Activated CD4-positive, alpha-beta T cell treated with anti-CD3 and anti-CD28 coated beads for 24 hours (primary cell): ENCODE data around the gene RTKN2.
"Not testable (repeated sequence)": the region's sequence is repeated elsewhere in the genome, so short reads cannot be mapped to it uniquely, and the experiment has no call there.

ENCODE experiments used
- DNase-seq, 2 donors: peaks; one replicate each; pipeline ENCODE4 v3.0.0-alpha.2; 2020; ENCODE audit warnings: low read depth in 2 of 2

RTKN2 gene

DNA sequence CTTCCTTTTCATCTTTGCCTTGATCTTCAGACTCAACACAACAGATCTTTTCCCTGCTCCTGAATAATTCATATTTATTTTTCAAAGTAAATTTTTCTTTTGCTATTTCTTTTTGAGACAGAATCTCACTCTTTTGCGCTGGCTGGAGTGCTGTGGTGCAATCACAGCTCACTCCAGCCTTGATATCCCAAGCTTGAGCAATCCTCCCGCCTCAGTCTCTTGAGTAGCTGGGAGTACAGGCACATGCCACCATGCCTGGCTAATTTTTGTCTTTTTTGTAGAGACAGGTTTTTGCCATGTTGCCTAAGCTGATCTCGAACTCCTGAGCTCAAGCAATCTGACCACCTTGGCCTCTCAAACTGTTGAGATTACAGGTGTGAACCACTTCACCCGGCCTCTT lies 9.2 kb downstream of the RTKN2 start:
- DNase-seq: no peak

DNA sequence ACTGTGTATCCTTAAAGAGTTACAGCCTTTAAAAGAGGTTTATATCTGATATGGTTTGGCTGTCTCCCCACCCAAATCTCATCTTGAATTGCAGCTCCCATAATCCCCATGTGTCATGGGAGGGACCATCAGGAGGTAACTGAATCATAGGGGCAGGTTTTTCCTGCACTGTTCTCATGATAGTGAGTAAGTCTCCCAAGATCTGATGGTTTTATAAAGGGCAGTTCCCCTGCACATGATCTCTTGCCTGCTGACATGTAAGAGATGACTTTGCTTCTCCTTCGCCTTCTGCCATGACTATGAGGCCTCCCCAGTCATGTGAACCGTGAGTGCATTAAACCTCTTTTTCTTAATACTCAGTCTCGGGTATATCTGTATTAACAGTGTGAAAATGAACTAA lies 9.7 kb downstream of the RTKN2 start:
- no peak for DNase-seq

DNA sequence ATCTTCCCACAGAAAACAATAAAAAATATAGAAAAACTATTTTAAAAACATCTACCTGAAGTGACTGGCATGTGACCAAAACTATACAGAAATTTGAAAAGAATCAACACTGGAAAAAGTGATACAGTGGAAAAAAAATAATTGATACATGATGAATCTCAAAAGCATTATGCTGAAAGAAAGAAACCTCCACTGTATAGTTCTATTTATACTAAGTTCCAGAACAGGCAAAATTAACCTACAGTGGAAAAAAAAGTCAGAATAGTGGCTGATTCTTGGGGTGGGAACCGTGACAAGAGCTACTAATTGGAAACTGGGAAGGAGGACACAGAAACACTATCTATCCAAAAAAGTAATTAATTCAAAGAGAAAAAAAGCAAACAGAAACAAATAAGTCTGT lies 14.9 kb downstream of the RTKN2 start:
- DNase-seq: no peak

DNA sequence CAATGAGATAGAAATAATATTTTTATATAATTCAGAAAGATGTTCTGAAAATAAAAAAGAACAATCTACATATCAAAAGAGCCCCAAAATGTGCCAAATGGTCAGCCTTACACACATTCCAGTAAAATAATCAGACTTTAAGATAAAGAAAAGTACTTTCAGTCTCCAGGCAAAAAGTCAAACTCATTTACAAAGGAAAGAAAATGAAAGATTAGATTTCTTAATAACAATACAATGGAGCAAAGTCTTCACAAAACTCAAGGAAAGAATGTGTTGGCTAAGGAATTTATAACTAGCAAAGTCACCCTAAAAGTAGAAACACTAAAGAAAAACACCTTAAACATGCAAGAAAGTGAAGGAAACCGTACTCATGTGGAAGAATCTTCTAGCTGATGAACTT lies 16.6 kb downstream of the RTKN2 start:
- DNase-seq: no peak

DNA sequence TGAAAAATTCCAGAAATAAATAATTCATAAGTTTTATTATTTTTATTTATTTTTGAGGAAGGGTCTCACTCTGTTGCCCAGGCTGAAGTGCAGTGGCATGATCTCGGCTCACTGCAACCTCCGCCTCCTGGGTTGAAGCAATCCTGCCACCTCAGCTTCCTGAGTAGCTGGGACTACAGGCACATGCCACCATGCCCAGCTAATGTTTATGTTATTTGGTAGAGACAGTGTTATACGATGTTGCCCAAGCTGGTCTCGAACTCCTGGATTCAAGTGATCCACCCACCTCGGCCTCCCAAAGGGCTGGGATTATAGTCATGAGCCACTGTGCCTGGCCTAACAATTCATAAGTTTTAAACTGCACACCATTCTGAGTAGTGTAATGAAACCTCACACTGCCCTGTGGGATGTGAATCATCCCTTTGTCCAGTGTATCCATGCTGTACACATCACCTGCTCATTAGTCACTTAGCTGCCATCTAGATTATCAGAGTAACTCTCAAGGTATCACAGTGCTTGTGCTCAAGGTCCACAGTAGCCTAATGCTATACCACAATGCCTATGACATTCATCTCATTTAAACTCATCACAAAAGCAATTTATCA lies 17.9 kb downstream of the RTKN2 start:
- DNase-seq: no peak

DNA sequence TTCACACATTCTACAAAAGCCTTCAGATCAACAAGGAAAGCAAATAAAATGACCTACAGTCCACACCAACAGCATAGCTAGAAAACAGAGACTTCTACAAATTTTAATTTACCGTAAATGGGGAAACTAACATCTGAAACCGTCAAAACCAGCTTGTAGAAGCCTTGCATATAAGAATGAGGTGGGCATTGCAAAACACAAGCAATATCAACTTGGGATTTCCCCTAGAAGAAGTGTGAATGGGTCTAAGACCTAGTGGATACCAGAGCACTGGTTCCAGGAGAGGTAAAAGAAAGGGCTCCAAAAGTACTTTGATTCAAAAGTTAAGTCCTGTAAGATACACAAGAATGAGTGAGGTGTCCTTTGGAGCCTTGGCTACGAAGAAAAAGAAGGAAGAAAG lies 18.7 kb downstream of the RTKN2 start:
- no peak for DNase-seq

DNA sequence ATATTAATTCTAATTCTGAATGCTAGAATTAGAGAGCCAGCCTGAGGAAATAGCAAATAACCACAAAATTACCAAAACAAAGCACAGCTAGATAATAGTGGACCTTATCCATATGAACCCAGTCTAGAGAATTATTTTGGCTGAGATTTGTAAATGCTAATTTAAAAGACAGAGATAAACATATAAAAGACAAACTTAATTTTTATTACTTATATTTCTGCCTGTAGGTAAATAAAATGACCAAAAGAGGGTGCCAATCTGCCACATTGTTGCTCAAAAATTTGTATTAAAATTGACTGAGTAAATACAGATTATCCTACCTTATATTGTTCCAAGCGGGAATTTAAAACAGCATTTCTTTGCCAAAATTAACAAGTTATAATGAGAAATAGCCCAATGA lies 20.2 kb downstream of the RTKN2 start:
- no peak for DNase-seq

DNA sequence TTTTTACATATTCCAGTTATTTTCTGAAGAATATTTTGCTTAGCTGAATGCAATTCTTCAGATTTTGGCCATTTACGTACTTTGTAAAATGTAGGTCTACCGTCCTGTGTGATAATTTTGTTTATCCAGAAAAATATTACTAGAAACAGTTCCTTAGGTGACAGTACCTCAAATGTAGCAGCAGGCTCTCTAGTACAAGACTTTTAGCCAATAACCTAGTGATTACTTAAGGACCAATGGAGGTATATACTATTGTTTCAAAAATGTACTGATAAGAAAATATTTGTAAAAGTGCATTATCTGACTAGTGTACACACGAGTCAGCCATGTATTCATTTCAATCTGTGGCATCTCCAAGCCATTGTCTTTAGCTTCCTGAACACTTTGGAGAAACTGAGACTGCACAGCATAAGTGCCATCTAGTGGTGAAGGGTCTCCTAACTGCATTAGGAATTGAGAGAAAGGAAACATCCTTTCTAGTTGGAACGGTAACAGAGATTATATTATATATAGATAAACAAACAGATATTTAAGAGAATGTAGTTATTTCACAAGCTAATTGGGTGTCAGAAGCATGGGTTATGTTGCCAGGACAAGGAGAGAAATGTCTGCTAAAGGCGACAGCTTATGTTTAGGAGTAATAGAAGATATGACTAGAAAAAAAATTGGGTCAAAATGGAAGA lies 23.7 kb downstream of the RTKN2 start:
- peak in 1 of 2 donors; percentile 40 for DNase-seq

DNA sequence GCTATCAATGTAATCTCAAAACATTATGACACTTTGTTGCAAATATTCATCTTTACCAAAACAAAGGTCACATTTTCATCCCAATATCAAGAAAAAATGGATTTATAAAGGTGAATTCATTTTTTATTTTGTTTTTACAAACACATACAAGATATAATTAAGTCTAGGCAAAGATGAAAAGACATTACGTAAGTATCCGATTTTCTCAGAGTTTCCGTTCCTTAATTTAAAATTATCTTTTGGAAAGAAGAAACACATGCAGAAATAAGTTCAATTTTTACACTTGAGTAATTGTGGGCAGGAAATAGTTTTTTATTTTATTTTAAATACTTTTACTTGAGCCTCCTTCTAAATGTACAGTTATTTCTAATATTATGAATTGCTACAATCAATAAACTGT lies 24.6 kb downstream of the RTKN2 start:
- DNase-seq: no peak

DNA sequence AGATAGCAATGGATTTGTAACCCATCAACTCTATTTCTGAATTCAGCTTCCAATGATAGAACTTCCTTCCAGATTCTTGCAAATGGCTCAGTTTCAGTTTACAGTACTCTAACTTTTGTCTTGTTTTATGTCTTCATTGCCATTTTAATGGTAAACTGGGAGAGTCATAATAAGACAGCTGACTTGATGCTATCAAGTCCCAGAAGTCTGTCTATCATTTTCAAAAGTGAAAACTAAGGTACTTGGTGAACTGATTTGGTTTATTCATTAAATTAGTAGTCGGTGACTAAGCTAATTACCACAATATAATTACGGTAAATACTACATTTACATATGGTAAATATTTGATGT lies 25.0 kb downstream of the RTKN2 start:
- no peak for DNase-seq

DNA sequence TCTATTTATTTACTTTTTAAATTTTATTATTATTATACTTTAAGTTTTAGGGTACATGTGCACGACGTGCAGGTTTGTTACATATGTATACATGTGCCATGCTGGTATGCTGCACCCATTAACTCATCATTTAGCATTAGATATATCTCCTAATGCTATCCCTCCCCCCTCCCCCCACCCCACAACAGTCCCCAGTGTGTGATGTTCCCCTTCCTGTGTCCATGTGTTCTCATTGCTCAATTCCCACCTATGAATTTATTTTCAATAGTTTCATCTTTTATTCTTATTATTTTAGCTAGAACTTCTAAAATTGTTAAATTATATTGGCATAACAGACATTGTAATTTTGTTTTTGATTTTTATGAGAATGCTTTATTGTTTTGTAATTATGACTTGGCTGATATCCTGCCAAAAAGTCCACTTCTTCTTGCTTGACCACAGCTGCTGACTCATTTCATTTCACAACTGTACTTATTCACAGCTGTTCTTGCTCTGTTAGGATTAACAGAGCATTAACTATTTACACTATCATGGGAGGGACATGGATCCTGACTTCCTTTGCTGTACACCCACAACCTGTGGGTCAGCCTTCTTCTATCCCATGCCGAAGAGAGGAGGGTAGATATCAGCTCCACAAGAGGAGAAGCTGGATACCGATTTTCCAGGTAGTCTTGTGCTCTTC lies 25.5 kb downstream of the RTKN2 start:
- not testable (repeated sequence) for DNase-seq

DNA sequence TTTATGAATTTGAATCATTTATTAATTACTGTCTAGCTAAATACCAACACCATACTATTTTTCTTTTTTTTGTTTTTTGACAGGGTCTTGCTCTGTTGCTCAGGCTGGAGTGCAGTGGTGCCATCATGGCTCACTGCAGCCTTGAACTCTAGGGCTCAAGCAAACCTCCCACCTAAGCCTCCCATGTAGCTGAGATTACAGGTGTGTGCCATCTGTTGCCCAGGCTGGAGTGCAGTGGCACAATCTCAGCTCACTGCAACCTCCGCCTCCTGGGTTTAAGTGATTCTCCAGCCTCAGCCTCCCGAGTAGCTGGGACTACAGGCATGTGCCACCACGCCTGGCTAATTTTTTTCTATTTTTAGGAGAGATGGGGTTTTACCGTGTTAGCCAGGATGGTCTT lies 27.1 kb downstream of the RTKN2 start:
- not testable (repeated sequence) for DNase-seq

DNA sequence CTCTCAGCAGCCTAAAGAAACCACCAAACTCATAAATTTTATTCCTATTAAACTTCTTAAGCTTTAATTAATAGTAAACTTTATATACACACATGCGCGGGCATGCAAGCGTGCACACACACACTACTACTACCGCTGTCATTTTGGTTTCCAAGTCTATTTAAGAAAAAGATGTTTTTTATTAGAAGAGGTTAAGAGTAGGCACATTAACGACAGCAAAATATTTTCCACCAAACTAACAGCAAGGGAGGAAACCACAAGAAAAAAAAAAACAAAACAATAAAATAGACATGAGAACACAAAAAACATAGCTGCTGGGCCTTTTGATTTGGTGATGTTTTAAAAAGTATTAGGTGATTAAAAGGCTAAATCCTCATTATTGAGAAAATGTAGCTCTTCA lies 28.6 kb downstream of the RTKN2 start:
- no peak for DNase-seq

DNA sequence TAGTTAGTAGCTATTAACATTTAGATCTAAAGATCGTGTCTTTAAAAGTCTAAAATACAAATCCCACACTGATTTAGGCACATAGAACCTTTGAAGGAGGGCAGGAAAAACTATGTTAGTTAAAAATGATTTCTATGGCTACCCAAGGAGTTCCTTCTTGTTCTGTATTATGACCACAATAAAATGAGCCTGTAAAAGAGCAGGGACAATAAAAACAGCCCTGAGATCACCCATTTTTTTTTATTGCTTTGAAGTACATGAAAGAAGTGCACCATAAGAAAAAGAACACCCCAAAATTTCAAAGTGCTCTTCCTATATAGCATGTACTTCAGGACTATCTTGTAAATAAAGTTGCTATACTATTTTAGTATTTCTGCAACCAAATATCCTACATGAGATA lies 29.8 kb downstream of the RTKN2 start:
- DNase-seq: no peak

DNA sequence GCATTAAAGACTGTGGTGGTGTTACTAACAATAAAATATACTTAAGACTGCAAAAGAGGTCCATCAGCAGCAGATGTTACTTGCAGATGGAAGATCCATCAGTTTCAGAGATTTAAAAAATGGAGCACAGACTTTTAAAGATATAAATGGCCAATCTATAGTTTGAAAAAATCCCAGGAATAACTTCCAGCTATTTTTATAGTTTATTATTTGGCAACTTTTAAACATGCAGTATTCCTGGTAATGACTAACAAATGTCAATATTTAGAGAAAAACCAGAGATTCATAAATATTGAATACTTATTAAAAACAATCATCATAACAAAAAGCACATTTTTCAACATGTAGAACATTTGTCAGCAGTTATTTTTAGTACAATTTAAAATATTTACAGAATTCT lies 30.7 kb downstream of the RTKN2 start:
- no peak for DNase-seq

DNA sequence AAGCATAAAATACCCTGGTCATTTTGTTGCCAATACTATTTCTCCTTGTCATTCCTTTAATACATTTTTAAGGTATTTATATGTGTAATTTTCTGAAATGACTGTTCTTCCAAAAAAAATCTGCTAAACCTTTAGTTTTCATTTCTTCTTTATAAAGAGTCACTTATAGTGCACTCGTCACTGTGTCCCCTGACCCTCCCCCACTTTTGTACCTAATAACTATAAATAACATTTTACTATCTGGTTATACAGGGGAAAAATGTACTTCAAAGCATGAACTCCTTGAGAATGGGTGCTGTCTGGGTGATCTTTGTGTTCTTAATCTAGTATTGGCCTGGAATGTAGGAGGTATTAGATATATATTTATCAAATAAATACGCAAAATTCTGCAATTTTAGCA lies 31.1 kb downstream of the RTKN2 start:
- DNase-seq: no peak

DNA sequence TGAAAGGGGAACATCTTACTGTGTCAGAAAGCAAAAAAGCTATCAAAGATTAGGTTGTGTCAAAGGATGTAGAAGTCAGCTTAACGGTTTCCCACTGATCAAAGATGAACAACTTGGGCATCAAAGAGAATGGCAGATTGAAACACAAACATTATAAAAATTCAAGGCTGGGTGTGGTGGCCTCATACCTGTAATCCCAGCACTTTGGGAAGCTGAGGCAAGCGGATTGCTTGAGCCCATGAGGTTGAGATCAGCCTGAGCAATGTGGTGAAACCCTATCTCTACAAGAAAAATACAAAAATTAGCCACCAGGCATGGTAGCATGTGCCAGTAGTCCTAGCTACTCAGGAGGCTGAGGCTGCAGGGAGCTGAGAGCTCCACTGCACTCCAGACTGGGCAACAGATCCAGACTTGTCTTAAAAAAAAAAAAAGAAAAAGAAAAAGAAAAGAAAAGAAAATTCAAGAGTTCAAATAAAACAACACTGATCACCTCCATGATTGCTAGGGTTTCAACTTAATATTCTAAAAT lies 34.5 kb downstream of the RTKN2 start:
- DNase-seq: no peak

DNA sequence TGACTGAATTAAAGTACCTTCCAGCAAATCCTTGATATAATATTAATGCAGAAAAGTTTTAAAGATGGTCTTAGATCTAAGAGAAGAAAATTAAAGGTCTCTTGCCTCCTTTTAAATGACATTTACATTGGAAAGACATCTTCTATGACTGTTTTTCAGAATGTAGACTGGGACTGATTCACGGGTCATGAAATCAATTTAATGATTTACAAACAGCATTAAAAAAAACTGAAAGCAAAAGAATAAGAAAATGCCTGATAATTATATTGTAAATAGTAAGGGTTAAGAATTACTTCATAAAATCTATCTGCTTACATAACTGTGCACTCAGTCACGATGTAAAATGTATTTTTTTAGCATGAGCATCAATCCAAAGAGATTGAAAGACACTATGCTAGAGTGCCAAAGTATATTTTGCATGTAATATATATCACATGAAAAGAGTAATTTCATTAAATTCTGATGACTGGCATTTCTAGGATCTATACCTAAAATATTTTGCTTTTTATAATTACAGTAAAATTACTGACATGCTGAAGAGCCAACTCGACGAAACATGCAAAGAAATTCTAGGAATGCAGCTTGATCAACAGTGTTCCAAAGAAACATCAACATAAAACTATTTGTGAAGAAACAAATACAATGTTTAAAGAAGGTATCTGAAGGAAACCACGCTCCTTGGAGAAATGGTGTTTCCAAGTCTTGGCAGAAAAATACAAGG lies 35.1 kb downstream of the RTKN2 start:
- DNase-seq: no peak

DNA sequence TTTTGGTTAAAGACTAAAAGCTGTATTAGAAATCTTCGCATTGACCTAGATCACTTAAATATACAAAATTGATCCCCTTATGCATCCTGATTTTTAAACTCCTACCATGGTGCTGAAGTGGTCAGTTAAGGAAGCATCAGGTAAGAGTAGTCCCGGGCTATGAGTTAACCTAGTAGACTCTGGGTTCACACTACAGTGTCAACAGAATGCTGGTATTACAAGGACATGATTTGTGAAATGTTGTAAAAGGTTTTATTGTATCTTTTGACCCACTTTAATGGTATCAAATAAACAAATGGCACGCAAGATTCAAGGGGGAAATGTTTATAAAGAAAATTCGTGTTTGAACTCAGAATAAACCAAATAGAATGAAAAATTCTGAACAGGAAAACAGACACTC lies 36.8 kb downstream of the RTKN2 start:
- no peak for DNase-seq

DNA sequence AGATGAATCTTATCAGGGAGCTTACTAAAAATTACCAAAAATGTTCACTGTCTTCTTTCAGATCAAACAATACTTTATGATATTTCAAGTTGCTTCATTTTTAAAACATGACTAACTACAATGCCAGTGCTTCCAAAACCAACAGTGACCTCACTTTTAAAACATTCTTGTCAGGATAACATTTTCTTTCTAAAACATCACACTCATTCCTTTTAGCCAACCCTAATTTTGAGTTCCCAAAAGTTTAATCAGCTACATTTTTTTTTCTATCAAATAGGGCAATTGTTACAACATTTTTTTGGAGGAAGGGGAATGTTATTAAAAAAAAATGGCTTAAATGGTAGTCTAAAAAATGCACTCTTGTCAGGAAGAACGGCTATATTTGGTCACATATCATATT lies 37.3 kb downstream of the RTKN2 start:
- DNase-seq: no peak

DNA sequence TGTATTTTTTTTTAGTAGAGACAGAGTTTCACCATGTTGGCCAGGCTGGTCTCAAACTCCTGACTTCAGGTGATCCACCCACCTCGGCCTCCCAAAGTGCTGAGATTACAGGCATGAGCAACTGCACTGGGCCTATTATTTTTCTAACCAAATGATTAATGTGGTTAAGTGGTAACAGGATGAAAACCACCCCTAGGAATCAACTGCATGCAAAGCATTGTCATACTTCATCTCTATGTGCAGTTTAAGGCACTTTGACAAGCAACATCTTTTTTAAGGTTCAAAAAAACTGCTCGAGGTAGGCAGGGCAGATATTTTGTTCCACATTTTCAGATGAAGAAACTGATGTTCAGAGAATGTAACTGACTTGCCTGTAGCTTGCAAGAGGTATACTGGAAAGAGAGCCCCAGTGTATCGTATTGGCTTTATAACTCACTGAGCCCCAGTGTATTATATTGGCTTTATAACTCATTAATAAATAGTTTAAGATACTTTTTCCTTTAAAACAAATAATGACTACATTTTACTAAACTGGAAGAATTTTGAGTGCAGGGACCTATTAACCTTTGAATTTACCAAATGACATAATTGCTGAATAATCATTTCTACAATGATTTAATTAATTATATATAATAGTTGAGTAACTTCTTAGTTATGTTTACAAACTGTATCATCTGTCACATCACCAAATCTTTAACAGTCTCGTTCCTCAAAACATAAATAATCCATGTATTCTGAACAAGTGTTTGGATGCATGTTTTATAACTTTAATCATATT lies 38.1 kb downstream of the RTKN2 start:
- DNase-seq: no peak

DNA sequence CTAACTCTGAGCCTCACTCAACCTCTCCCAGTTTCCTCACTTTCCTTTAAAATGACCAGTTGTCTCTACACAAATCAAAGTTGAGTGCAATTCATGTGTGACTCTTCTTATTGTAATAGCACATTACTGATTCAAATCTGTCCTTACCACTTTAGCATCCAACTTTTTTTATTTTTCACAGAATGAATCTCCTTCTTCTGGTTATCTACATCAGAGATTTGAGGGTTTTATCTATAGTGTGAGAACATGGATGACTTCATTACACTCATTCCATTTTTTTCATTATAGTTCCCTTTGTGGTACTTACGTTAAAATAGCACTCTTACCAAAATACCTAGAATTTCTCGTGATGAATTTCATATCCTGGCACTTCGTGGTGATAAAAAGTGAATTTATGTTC lies 43.3 kb downstream of the RTKN2 start:
- DNase-seq: no peak
